Skeletal muscle tissue (tissue), 4 donors: ENCODE data around the gene PPP1R13B. TPM values are rescaled to one million over a fixed set of nuclear protein-coding genes. Genes with fewer than 3 reads are reported as not detected.
"Not testable (repeated sequence)": the region's sequence is repeated elsewhere in the genome, so short reads cannot be mapped to it uniquely, and the experiment has no call there.

Experiments used
- H3K27ac ChIP-seq: one replicate; pipeline ENCODE4 v1.7.0; 2013; ENCODE audit warnings: mild to moderate bottlenecking, low read depth, low read length, inconsistent platforms
- H3K27me3 ChIP-seq, 3 donors: one replicate each; pipeline ENCODE4 v1.7.0; 2013; ENCODE audit warnings: low read length in 3 of 3; ENCODE audit not compliant: control insufficient read depth in 3 of 3, insufficient read depth in 3 of 3
- H3K36me3 ChIP-seq, 3 donors: one replicate each; pipeline ENCODE4 v1.7.0; 2013; ENCODE audit warnings: low read length in 3 of 3; ENCODE audit not compliant: control insufficient read depth in 3 of 3, insufficient read depth in 3 of 3
- H3K4me1 ChIP-seq, 3 donors: one replicate each; pipeline ENCODE4 v1.7.0; 2013; ENCODE audit warnings: low read length in 3 of 3, mild to moderate bottlenecking in 3 of 3; ENCODE audit not compliant: control insufficient read depth in 3 of 3, insufficient read depth in 3 of 3
- H3K4me3 ChIP-seq, 3 donors: one replicate each; pipeline ENCODE4 v1.7.0; 2013; ENCODE audit warnings: low read length in 3 of 3
- H3K9ac ChIP-seq, 3 donors: one replicate each; pipeline ENCODE4 v1.7.0; 2013; ENCODE audit warnings: low read length in 3 of 3, mild to moderate bottlenecking in 3 of 3, moderate library complexity in 2 of 3, low read depth in 1 of 3
- H3K9me3 ChIP-seq, 3 donors: one replicate each; pipeline ENCODE4 v1.7.0; 2013; ENCODE audit warnings: low read length in 3 of 3; ENCODE audit not compliant: control insufficient read depth in 3 of 3
- total RNA-seq: library from RNA; depleted of rRNA; stranded (reverse); fragments of >200 nt; gene quantifications from one replicate; pipeline ENCODE4 v1.2.3, GENCODE V29; 2014
- donor health status: Osteomylitis.

The PPP1R13B gene
- total RNA-seq, 1 donor from 2014 or later: 4.7 TPM

DNA sequence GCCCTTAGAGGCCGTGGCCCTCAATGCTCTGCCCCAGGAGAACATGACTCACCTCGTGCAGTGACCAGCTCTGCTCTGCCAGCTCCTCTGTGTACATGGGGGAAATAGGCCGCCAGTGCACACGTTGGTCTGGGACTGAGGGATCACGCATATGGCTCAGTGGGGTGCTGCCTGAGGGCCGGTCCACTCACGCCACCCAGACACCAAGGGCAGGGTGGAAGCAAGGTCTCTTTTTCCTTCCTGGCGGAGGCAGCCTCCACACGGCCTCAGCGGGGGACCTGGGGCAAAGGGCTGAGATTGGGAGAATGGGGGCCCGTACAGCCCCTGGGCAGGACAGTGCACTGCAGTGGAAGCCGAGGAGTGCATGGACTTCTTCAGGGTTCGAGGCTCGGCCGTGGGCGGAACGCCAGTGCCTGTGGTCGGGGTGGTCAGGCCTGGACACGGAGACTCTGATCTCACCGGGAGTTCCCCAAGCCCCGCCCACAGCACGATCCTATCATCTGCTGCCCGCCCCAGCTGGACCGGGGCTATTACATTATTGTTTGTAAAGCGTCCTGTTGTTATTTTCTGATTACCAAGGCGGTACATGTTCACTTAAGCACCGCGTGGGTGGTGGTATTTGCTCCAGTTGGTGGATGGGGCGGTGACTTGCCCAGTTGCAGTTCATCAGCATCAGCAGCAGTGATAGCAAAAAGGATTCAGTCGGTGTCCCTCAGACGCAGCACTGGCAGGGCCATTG, 42.1 kb upstream of the PPP1R13B start:
- no peak overlapping the region for H3K9ac ChIP-seq
- peak overlapping the region in 1 of 3 donors; percentile 2 for H3K4me3 ChIP-seq
- peaks cover 10 to 21% (median 13%) of the 10 kb centered on the region in 3 donors for H3K4me1 ChIP-seq
- no peak overlapping the region for H3K27ac ChIP-seq
- H3K27me3 ChIP-seq: peaks cover 0 to 5% (median 0%) of the 10 kb centered on the region in 3 donors
- H3K9me3 ChIP-seq: no peaks in the 10 kb centered on the region
- H3K36me3 ChIP-seq: no peaks in the 10 kb centered on the region

DNA sequence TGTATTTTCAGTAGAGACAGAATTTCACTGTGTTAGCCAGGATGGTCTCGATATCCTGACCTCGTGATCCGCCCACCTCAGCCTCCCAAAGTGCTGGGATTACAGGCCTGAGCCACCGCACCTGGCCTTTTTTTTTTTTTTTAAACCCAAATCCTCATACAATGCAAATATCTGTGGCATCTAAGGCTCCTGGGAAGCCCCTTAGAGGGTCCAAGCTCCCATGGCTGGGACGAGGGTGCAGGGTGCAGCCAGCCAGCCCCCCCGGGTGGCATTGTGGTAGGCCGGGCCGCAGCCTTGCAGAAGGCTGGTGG, 41.6 kb upstream of the PPP1R13B start:
- not testable (repeated sequence) for H3K4me3 ChIP-seq, H3K9me3 ChIP-seq, H3K9ac ChIP-seq, H3K27ac ChIP-seq, H3K36me3 ChIP-seq, H3K27me3 ChIP-seq
- H3K4me1 ChIP-seq: peaks cover 10 to 21% (median 13%) of the 10 kb centered on the region in 3 donors

DNA sequence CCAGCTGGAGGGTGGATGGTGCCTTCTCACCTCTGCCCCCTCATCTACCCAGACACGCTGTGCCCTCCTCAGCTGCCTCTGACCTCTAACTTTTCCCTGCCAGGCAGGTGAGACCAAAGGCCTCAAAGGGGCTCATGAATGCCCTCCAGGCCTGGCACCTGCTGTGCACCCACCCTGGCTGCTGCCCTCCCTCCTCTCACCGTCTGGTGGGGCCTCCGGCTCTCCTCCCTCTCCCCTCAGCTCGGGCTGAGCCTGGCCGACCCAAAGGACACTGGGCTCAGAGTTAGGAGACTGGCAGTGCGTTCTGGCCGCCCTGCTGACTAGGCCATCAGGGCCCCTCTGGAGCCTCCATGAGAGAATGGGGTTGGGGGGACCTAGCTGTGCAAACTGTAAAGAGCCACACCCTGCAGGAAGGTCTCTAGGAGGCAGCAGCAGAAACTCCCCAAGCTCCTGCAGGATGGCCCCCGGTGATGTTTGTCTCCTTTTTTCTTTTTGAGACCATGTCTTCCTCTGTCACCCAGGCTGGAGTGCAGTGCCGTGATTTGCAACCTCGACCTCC, 40.3 kb upstream of the PPP1R13B start:
- Histone ChIP-seq H3K9me3 (no peaks in the 10 kb centered on the region), H3K4me3 (no peak overlapping the region), H3K27me3 (peaks cover 0 to 5% (median 0%) of the 10 kb centered on the region in 3 donors), H3K4me1 (peaks cover 10 to 21% (median 14%) of the 10 kb centered on the region in 3 donors), H3K27ac (no peak overlapping the region), H3K9ac (no peak overlapping the region), H3K36me3 (no peaks in the 10 kb centered on the region)

DNA sequence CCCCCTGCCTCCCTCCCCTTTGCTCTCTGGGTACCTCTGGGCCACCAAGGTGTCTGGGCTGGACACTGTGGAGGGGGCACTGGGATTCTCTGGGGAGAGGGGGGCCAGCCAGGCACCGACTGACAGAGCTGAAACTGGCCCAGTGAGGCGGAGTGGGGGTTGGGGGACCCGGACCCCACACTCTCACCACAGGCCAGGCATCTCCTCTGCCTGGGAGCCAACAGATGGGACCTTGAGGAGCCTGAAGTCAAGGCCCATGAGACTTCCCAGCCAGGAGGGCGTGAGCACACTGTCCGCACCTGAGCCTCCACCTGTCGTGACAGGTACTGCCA, 39.8 kb upstream of the PPP1R13B start:
- H3K36me3 ChIP-seq: no peaks in the 10 kb centered on the region
- H3K27me3 ChIP-seq: peaks cover 0 to 5% (median 0%) of the 10 kb centered on the region in 3 donors
- H3K4me1 ChIP-seq: peaks cover 10 to 25% (median 19%) of the 10 kb centered on the region in 3 donors
- H3K27ac ChIP-seq: no peak overlapping the region
- no peaks in the 10 kb centered on the region for H3K9me3 ChIP-seq
- H3K4me3 ChIP-seq: no peak overlapping the region
- H3K9ac ChIP-seq: no peak overlapping the region

DNA sequence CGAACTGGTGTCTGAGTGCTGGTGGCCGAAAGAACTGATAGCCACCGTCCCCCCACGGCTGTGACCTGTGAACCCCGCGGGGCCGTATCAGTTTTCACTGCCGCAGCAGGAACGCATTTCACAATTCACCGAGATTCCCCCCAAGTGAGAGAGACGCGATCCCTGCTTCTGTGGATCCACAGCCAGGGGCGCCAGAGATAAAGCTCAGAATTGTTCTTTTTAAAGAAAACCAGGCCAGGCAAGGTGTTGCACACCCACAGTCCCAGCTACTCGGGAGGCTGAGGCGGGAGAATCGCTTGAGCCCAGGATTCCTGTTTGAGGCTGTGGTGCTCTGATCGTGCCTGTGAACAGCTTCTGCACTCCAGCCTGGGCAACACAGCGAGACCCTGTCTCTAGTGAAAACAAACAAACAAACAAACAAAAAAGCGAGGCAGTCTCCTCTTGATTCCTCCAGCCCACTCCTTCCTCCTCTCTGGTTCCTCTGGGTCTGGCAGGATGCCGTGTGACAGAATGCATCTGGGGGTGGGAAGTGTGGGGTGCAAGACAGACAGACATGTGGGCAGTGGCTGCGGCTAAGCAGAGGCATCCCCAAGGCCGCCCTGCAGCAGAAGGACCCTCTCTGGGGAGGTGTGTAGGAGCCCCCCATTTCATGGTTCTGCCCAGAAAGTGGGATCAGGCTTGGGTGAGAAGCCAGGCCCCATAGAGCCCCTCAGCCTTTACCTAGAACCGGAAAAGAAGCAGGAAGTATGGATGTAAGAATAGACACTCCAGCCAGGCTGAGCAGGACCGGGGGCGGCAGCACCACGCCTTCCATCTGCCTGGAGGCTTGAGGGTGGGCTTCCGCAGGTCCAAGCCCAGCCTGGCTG, 39.2 kb upstream of the PPP1R13B start:
- peaks cover 0 to 5% (median 0%) of the 10 kb centered on the region in 3 donors for H3K27me3 ChIP-seq
- H3K4me1 ChIP-seq: peaks cover 14 to 28% (median 21%) of the 10 kb centered on the region in 3 donors
- no peak overlapping the region for H3K4me3 ChIP-seq
- H3K9ac ChIP-seq: no peak overlapping the region
- H3K9me3 ChIP-seq: no peaks in the 10 kb centered on the region
- H3K27ac ChIP-seq: no peak overlapping the region
- no peaks in the 10 kb centered on the region for H3K36me3 ChIP-seq

DNA sequence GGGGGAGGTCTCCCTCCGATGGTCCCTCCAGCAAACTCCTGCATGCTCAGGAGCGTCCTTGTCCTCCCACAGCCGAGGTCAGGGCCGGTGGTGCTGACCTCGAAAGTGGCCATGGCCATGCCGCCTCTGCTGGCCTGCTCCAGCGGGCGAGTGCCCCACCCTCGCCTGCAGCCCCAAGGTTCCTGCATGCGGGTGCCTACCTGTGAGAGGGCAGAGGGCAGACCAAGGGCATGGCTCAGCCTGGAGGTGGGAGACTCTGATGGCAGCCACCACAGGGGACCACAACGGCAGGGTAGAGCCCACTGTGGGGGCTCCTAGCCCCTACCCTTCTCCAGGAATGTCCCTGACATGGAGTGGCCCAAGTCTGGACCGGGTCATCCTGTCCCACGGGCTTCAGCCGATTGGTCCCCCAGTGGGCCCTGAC, 38.1 kb upstream of the PPP1R13B start:
- Histone ChIP-seq H3K4me1 (peaks cover 20 to 31% (median 21%) of the 10 kb centered on the region in 3 donors), H3K4me3 (no peak overlapping the region), H3K36me3 (no peaks in the 10 kb centered on the region), H3K9ac (no peak overlapping the region), H3K27me3 (peaks cover 0 to 5% (median 0%) of the 10 kb centered on the region in 3 donors), H3K9me3 (no peaks in the 10 kb centered on the region), H3K27ac (no peak overlapping the region)

DNA sequence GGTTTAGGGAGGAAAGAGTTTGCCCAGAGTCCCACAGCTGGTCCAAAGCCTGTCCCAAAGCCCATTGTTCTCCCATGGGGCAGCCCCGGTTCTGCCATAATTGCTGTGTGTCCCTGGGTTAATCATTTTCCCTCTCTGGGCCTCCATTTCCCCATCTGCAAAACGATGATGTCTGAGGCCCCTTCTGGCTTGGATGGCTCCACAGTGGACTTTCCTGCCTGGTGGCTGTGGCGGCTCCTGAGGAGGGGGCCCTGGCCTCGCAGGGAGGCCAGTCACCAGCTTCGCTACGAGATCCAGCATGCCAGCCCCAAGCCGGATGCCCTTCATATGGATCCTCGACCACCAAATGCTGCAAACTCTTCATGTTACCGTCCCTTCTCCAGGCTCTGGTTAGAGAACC, 37.5 kb upstream of the PPP1R13B start:
- H3K4me1 ChIP-seq: peaks cover 27 to 31% (median 28%) of the 10 kb centered on the region in 3 donors
- no peaks in the 10 kb centered on the region for H3K36me3 ChIP-seq
- H3K27ac ChIP-seq: no peak overlapping the region
- peaks cover 0 to 5% (median 0%) of the 10 kb centered on the region in 3 donors for H3K27me3 ChIP-seq
- no peaks in the 10 kb centered on the region for H3K9me3 ChIP-seq
- H3K4me3 ChIP-seq: no peak overlapping the region
- H3K9ac ChIP-seq: no peak overlapping the region

DNA sequence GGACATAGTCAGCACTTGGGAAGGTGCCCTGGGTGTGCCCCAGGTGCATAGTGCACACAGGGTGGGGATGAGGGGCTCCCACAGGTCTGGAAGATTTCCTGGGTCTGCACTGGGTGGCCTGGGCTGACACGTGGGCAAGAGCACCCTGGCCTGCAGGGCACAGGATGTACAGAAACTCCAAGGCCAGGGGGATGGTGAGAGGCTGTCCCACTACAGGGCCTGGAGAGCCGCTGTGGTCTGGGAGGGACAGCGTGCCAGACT, 35.8 kb upstream of the PPP1R13B start:
- H3K4me3 ChIP-seq: no peak overlapping the region
- peaks cover 0 to 5% (median 0%) of the 10 kb centered on the region in 3 donors for H3K27me3 ChIP-seq
- no peaks in the 10 kb centered on the region for H3K36me3 ChIP-seq
- H3K9me3 ChIP-seq: no peaks in the 10 kb centered on the region
- no peak overlapping the region for H3K27ac ChIP-seq
- H3K4me1 ChIP-seq: peaks cover 25 to 32% (median 30%) of the 10 kb centered on the region in 3 donors
- H3K9ac ChIP-seq: no peak overlapping the region

DNA sequence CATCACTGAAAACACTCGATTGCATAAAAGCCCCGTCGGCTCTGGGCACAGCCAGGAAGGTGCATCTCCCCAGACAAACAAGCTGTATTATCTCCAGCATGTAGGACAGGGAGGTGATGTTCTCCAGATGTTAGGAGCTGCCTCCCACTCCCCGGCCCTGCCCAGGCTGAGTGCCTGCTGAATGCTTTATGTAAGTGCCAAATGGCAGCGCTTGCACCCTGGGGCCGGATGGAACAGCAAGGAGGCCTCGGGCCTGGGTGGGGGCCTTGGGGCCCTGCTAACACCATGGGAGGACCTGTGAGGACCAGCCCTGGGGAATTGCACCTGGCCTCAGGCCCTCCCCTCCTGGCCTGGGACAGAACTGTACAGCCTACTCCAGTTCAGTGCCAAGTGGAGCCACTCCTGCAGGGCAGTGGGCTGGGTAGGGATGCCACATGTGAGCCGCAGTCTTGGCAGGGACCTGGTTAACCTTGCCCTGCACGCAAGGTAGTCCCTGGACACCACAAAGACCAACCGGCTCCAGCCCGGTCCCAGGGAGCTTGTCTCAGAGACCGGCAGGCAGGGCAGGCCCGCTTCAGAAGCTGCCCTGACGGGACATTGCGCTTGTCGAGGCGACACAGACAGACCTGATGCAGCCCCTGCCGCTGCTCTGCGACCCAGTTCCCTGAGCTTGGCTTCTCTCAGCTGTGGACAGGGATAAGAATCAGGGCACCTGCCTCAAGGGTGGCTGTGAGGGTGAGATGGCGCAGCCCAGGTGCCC, 35.3 kb upstream of the PPP1R13B start:
- Histone ChIP-seq H3K4me1 (peaks cover 25 to 32% (median 30%) of the 10 kb centered on the region in 3 donors), H3K27ac (no peak overlapping the region)

More for the DNA sequence above, 35.3 kb upstream of the PPP1R13B start:
- Histone ChIP-seq H3K36me3 (no peaks in the 10 kb centered on the region), H3K27me3 (peaks cover 0 to 5% (median 0%) of the 10 kb centered on the region in 3 donors), H3K9me3 (no peaks in the 10 kb centered on the region), H3K4me3 (no peak overlapping the region), H3K9ac (no peak overlapping the region)
